Measurements from ENCODE around the gene RAB11FIP4. TPM values are rescaled to one million over a fixed set of nuclear protein-coding genes. Genes with fewer than 3 reads are reported as not detected.
A peak's percentile ranks its signal among the peaks of the same experiment; 100 is the strongest.

RAB11FIP4 gene
- total RNA-seq, 4 donors from 2014 or later: 0.09 to 0.22 (median 0.16) TPM; not detected in 1

DNA sequence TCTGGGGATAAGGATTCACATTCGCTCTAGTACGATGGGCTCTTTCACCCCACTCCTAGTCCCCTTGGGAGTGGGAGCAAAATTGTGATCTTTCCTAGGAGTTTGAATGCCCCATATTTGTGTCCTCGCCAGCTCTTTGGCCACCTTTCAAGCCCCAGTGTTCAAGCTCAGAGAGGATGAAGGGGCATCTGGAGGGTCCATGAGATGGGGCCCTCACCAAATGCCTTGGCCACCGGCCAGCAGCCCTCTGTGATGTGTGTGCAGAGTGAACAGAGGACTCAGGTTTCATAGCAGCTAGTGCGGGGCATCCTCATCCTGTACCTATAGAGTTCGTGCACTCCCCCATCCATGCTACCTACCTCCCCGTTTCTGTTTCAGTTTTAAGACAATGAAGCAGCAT, 140.6 kb downstream of the RAB11FIP4 start:
- H3K9me3 ChIP-seq: no peaks in the 10 kb centered on the region
- intact Hi-C loops (cut with DNase I; ENCODE audit: low total_unique reads): no loop called here
- no peak for TF ChIP-seq POLR2A (IDR thresholded peaks at IDR 0.05)
- TF ChIP-seq, protein P1, sequence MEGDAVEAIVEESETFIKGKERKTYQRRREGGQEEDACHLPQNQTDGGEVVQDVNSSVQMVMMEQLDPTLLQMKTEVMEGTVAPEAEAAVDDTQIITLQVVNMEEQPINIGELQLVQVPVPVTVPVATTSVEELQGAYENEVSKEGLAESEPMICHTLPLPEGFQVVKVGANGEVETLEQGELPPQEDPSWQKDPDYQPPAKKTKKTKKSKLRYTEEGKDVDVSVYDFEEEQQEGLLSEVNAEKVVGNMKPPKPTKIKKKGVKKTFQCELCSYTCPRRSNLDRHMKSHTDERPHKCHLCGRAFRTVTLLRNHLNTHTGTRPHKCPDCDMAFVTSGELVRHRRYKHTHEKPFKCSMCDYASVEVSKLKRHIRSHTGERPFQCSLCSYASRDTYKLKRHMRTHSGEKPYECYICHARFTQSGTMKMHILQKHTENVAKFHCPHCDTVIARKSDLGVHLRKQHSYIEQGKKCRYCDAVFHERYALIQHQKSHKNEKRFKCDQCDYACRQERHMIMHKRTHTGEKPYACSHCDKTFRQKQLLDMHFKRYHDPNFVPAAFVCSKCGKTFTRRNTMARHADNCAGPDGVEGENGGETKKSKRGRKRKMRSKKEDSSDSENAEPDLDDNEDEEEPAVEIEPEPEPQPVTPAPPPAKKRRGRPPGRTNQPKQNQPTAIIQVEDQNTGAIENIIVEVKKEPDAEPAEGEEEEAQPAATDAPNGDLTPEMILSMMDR (IDR thresholded peaks at IDR 0.05 in 4 of 5, conservative IDR thresholded peaks at IDR 0.05 in 1 of 5): no peak
- in situ Hi-C loops (cut with MboI; ENCODE audit: low sequenced_read_pairs in 4 of 4): loop anchor here in 2 of 4 donors (5.0 kb wide), 1 partner anchor 90 kb away; no protein-coding TSS in a partner anchor
- H3K4me3 ChIP-seq: no peak overlapping the region
- no peaks in the 10 kb centered on the region for H3K4me1 ChIP-seq
- no peaks in the 10 kb centered on the region for H3K27me3 ChIP-seq
- DNase-seq (no peak), ATAC-seq (no peak)
- H3K36me3 ChIP-seq: no peaks in the 10 kb centered on the region
- no peak overlapping the region for H3K27ac ChIP-seq

- TF ChIP-seq, protein P1 (IDR thresholded peaks at IDR 0.05 in 4 of 5, conservative IDR thresholded peaks at IDR 0.05 in 1 of 5): no peak
- TF ChIP-seq POLR2A (IDR thresholded peaks at IDR 0.05): no peak
- in situ Hi-C loops (cut with MboI; ENCODE audit: low sequenced_read_pairs in 4 of 4): loop anchor here in 2 of 4 donors (5.0 kb wide), 1 partner anchor 90 kb away; no protein-coding TSS in a partner anchor
- ATAC-seq: no peak
Measured at GRCh38 chr17:31532526-31532925, 141.1 kb downstream of the RAB11FIP4 start.

GRCh38 chr17:31533546-31534155, 142.2 kb downstream of the RAB11FIP4 start:
- Histone ChIP-seq H3K27me3 (no peaks in the 10 kb centered on the region), H3K36me3 (no peaks in the 10 kb centered on the region), H3K9me3 (no peaks in the 10 kb centered on the region), H3K4me3 (no peak overlapping the region), H3K4me1 (no peaks in the 10 kb centered on the region), H3K27ac (no peak overlapping the region)
- intact Hi-C loops (cut with DNase I; ENCODE audit: low total_unique reads) (no loop called here), in situ Hi-C loops (cut with MboI; ENCODE audit: low sequenced_read_pairs in 4 of 4) (loop anchor here in 2 of 4 donors (5.0 kb wide), 1 partner anchor 91 kb away; no protein-coding TSS in a partner anchor)
- TF ChIP-seq, protein P1 (IDR thresholded peaks at IDR 0.05 in 4 of 5, conservative IDR thresholded peaks at IDR 0.05 in 1 of 5): peak in 2 of 5 experiments; percentile 18 to 32
- no peak for TF ChIP-seq POLR2A (IDR thresholded peaks at IDR 0.05)
- DNase-seq: no peak
- peak in 1 of 2 donors; percentile 21 for ATAC-seq

More at GRCh38 chr17:31532526-31532925, 141.1 kb downstream of the RAB11FIP4 start:
- no peak overlapping the region for H3K4me3 ChIP-seq
- H3K27ac ChIP-seq: no peak overlapping the region
- intact Hi-C loops (cut with DNase I; ENCODE audit: low total_unique reads): no loop called here
- H3K36me3 ChIP-seq: no peaks in the 10 kb centered on the region
- DNase-seq: no peak
- H3K27me3 ChIP-seq: no peaks in the 10 kb centered on the region
- H3K4me1 ChIP-seq: no peaks in the 10 kb centered on the region
- no peaks in the 10 kb centered on the region for H3K9me3 ChIP-seq

- Histone ChIP-seq H3K36me3 (no peaks in the 10 kb centered on the region), H3K27me3 (no peaks in the 10 kb centered on the region), H3K27ac (no peak overlapping the region), H3K4me3 (no peak overlapping the region), H3K4me1 (no peaks in the 10 kb centered on the region), H3K9me3 (no peaks in the 10 kb centered on the region)
- in situ Hi-C loops (cut with MboI; ENCODE audit: low sequenced_read_pairs in 4 of 4) (loop anchor here in 2 of 4 donors (5.0 kb wide), 1 partner anchor 92 kb away; no protein-coding TSS in a partner anchor), intact Hi-C loops (cut with DNase I; ENCODE audit: low total_unique reads) (no loop called here)
- TF ChIP-seq, protein P1 (IDR thresholded peaks at IDR 0.05 in 4 of 5, conservative IDR thresholded peaks at IDR 0.05 in 1 of 5): no peak
- TF ChIP-seq POLR2A (IDR thresholded peaks at IDR 0.05): no peak
- DNase-seq (no peak), ATAC-seq (no peak)
Measured at GRCh38 chr17:31534223-31534888, 142.9 kb downstream of the RAB11FIP4 start.

Data from gastrocnemius medialis (tissue), 4 donors.